Esophagus (tissue), 2 donors: ENCODE measurements around the gene ZBTB47. TPM values are rescaled to one million over a fixed set of nuclear protein-coding genes. Genes with fewer than 3 reads are reported as not detected.

Experiments used
- H3K27ac ChIP-seq, 2 donors: one replicate each; pipeline ENCODE4 v1.5.1; 2013; ENCODE audit warnings: low read depth in 2 of 2, mild to moderate bottlenecking in 2 of 2, inconsistent platforms in 1 of 2, low read length in 1 of 2, moderate library complexity in 1 of 2
- H3K27me3 ChIP-seq, 2 donors: one replicate each; pipeline ENCODE4 v1.6.1; 2013; ENCODE audit warnings: low read length in 2 of 2, control low read depth in 1 of 2, mild to moderate bottlenecking in 1 of 2; ENCODE audit not compliant: insufficient read depth in 2 of 2, control insufficient read depth in 1 of 2
- H3K36me3 ChIP-seq, 2 donors: one replicate each; pipeline ENCODE4 v1.6.1; 2013; ENCODE audit warnings: low read length in 1 of 2; ENCODE audit not compliant: control insufficient read depth in 2 of 2, insufficient read depth in 2 of 2
- H3K4me1 ChIP-seq, 2 donors: one replicate each; pipeline ENCODE4 v1.6.1; 2013; ENCODE audit warnings: low read length in 1 of 2; ENCODE audit not compliant: control insufficient read depth in 2 of 2, insufficient read depth in 2 of 2
- H3K4me3 ChIP-seq, 2 donors: one replicate each; pipeline ENCODE4 v1.5.1; 2013; ENCODE audit warnings: low read length in 2 of 2, mild to moderate bottlenecking in 2 of 2, low read depth in 1 of 2, moderate library complexity in 1 of 2
- H3K9me3 ChIP-seq, 2 donors: one replicate each; pipeline ENCODE4 v1.6.1; 2013; ENCODE audit warnings: mild to moderate bottlenecking in 2 of 2, low read depth in 1 of 2, low read length in 1 of 2, moderate library complexity in 1 of 2; ENCODE audit not compliant: control insufficient read depth in 2 of 2, insufficient read depth in 1 of 2
- whole genome bisulfite sequencing, 2 donors: extraction: QIAGEN DNeasy Blood & Tissue Kit; methylation state at CpG; one replicate each; pipeline ENCODE4 v1.1.7; 2013; 5-methylcytosine and 5-hydroxymethylcytosine counted together
- polyA plus RNA-seq, 2 donors: library from polyadenylated mRNA; stranded (reverse); fragments of 200-250 nt; gene quantifications; one replicate each; pipeline ENCODE4 v1.2.3, GENCODE V29; 2013
- donor health status: healthy with polysubstance abuse.
- donor health status: Bipolar disorder and iron deficiency.

ZBTB47 gene
- polyA plus RNA-seq, 2 donors = 3.5 to 6.0 TPM

DNA sequence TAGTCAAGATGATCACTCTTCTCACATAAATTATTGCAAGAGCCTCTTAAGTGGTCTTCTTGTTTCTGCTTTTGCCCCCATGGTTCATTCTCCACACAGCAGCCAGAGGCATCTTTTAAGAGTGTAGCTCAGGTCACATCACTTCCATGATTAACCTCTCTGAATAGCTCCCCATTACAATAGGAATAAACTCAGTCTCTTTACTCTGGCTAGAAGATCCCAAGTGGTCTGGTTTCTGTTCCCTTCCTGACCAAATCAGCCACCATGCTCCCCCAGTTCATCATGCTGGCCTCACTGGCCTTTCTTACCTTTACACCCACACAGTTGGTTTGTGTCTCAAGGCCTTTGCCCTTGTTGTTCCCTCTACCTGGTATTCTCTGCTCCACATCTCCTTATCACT, 40.9 kb downstream of the ZBTB47 start:
- Histone ChIP-seq H3K9me3 (no peaks in the 10 kb centered on the region), H3K4me3 (no peak overlapping the region), H3K36me3 (no peaks in the 10 kb centered on the region), H3K27me3 (no peaks in the 10 kb centered on the region), H3K27ac (no peak overlapping the region), H3K4me1 (no peaks in the 10 kb centered on the region)

- WGBS, 2 donors = 74 to 82% methylated on average over 19 of the region's 19 CpGs
- Histone ChIP-seq H3K9me3 (no peaks in the 10 kb centered on the region), H3K36me3 (no peaks in the 10 kb centered on the region), H3K27me3 (no peaks in the 10 kb centered on the region), H3K27ac (no peak overlapping the region), H3K4me3 (no peak overlapping the region), H3K4me1 (no peaks in the 10 kb centered on the region)
Observed at GRCh38 chr3:42696356-42697288, 43.1 kb downstream of the ZBTB47 start.

DNA sequence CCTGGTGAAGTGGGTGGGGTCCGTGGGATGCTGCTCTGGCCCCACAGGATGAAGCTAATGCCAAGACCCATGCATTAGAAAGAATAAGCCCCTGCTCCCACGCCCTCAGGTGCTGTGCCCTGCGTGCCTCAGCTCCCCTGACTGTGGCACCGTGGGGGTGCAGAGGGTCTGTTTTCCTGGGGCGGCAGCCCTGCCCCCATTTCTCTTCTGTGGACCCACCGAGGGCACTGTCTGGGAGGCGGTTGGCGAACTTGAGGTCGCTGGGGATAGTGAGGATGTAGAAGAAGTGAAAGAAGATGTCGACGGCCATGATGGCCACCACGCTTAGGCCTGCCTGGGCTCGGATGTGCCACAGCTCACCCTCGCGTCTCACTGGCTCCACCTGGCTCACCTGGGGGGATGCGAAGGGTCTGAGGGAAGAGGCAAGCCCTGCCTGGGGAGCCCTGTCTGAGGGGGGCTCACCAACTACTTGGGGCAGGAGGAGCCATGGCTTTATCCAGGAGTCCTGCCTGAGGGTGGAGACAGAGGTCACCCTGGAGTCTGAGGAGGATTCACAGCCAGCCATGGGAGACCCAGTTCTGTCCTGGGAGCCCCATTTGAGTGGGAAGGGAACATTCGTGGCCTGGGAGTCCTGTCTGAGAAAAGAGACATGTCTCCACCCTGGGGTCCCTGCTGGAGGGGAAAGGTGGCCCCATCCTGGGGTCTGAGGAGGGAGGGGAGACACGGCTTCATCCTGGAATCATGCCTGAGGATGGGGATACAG, 44.0 kb downstream of the ZBTB47 start:
- Histone ChIP-seq H3K4me1 (no peaks in the 10 kb centered on the region), H3K4me3 (no peak overlapping the region), H3K27me3 (no peaks in the 10 kb centered on the region), H3K27ac (no peak overlapping the region), H3K36me3 (no peaks in the 10 kb centered on the region), H3K9me3 (no peaks in the 10 kb centered on the region)
- 89 to 90% methylated on average over 18 of the region's 18 CpGs for WGBS, 2 donors

GRCh38 chr3:42698216-42698910, 44.9 kb downstream of the ZBTB47 start:
- Histone ChIP-seq H3K4me3 (no peak overlapping the region), H3K4me1 (no peaks in the 10 kb centered on the region), H3K36me3 (no peaks in the 10 kb centered on the region), H3K9me3 (no peaks in the 10 kb centered on the region), H3K27me3 (no peaks in the 10 kb centered on the region), H3K27ac (no peak overlapping the region)
- 86 to 92% methylated on average over 7 of the region's 7 CpGs for WGBS, 2 donors

DNA sequence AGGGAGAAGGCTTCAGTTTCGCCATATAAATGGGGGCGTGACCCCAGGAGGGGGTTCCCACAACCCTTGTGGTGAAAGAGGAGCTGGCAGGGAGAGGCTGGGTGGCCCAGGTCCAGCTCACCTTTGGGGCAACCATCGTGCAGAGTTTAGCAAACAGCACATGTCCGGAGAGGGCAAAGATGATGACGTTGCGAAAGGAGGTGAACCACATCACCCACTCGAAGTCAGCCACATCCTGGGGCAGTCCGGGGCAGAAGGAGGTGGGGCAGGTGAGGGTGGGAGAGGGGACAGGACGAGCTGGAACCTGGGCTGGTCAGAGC, 45.4 kb downstream of the ZBTB47 start:
- Histone ChIP-seq H3K27me3 (no peaks in the 10 kb centered on the region), H3K36me3 (no peaks in the 10 kb centered on the region), H3K4me3 (no peak overlapping the region), H3K27ac (no peak overlapping the region), H3K4me1 (no peaks in the 10 kb centered on the region), H3K9me3 (no peaks in the 10 kb centered on the region)
- 65 to 68% methylated on average over 9 of the region's 9 CpGs for WGBS, 2 donors

DNA sequence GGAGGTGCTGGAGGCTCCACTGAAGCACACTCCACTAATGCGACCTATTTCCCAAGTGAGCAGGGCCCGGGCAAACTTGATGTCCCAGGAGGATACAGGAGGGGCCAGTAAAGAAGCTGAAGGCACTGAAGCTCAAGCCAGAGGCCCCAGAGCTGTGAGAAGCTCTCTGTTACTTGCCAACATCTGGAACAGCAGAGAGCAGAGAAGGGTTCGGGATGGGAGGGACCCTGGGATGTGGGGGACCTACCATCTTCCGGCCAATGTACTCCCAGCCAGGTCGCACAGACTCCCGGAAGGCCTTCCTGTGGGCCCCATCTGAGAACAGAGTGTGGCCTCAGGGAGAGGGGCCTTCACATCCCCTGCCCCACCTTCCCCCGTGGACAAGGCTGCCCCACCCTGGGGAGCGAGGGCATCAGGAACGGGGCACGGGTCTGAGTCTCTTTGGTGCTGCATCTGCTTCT, 46.0 kb downstream of the ZBTB47 start:
- Histone ChIP-seq H3K9me3 (no peaks in the 10 kb centered on the region), H3K27me3 (no peaks in the 10 kb centered on the region), H3K4me3 (no peak overlapping the region), H3K4me1 (no peaks in the 10 kb centered on the region), H3K27ac (no peak overlapping the region), H3K36me3 (no peaks in the 10 kb centered on the region)
- 77 to 80% methylated on average over 10 of the region's 10 CpGs for WGBS, 2 donors

GRCh38 chr3:42700366-42701288, 47.1 kb downstream of the ZBTB47 start:
- Histone ChIP-seq H3K27ac (no peak overlapping the region), H3K4me3 (no peak overlapping the region), H3K9me3 (no peaks in the 10 kb centered on the region), H3K27me3 (no peaks in the 10 kb centered on the region), H3K36me3 (no peaks in the 10 kb centered on the region), H3K4me1 (no peaks in the 10 kb centered on the region)
- WGBS, 2 donors = 72 to 82% methylated on average over 15 of the region's 15 CpGs

- Histone ChIP-seq H3K27me3 (no peaks in the 10 kb centered on the region), H3K36me3 (no peaks in the 10 kb centered on the region), H3K27ac (no peak overlapping the region), H3K9me3 (no peaks in the 10 kb centered on the region), H3K4me1 (no peaks in the 10 kb centered on the region), H3K4me3 (no peak overlapping the region)
- WGBS, 2 donors = 41 to 56% methylated on average over 15 of the region's 15 CpGs
Observed at GRCh38 chr3:42701371-42702065, 48.0 kb downstream of the ZBTB47 start.
